D721Med (cell line): ENCODE measurements around the gene RALGAPA2.

Experiments used
- DNase-seq: peaks from one replicate; pipeline ENCODE4 v3.0.0; 2011; ENCODE audit warnings: low spot score; ENCODE audit not compliant: insufficient read length
- FAIRE-seq: peaks from 2 replicates; lab custom pipeline; 2011; peaks lifted over from hg19 to GRCh38; lab: Jason Lieb, UNC
- CTCF ChIP-seq: IDR thresholded peaks from 2 replicates; pipeline ENCODE4 v1.5.1; 2012; ENCODE audit warnings: mild to moderate bottlenecking, control low read depth; ENCODE audit not compliant: insufficient read depth; ENCODE audit errors: missing control alignments

RALGAPA2 gene

DNA sequence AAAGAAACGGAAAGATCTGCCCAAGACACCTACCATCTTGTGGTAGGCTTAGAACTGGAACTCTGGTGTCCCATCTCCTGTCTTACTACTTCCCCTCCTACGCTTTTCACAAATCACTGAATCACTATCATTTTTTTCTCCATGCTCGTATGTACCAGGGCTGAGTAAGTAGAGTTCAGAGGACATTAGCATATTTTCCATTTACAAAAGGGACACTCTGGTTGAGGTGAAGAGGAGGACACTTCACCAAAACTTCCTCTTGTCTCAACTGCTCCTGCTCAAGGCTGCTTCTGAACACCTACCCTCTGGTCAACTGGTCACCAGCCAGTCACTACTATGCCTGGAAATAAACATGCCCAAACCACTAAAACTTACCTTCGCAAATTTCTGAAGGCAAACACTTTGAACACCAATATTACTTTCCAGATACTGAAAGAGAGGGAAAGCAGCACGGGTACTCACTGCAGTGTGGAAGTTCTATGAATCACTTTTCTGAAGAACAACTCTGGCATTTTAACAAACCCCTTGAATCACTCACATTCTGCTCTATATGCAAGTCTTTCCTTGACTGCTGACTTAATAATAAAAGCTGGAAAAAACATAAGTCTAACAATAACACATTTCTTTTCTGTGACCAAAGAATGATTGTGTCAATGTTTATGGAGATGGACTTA is 221.2 kb downstream of the RALGAPA2 start:
- no peak for FAIRE-seq
- no peak for DNase-seq
- TF ChIP-seq CTCF: no peak

GRCh38 chr20:20490673-20491072 is 221.8 kb downstream of the RALGAPA2 start:
- FAIRE-seq (no peak), DNase-seq (no peak)
- no peak for TF ChIP-seq CTCF

DNA sequence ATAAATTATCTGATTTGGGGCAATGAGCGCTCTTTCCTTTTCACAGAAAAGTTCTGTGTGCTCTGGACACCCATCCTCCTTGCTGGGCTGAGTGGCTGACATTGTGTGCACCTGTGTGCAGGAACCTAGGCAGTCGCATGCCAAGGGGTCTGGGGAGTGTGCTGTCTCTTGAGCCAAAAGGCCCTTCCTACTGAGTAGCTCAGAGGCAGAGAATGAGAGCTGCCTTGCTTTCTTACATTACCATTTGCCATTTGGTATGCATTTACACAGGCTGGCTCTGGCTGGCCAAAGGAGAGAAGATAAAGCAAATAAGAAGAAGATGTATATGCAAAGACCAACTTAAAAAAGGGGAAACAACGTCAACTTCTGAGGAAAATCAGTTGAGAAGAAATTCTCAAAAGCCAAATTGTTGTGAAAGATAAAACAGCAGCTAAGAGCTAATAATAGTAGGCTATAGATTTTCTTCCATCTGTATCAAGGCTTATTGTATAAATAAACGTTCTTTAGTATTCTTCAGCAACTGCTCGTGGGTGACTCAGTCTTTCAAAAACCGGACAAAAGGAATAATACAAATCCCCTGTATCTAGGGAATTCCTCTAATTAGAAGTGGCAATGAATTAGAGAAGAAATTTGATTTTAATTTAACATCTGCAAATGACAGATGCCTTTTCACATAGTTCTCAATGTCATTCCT is 222.6 kb downstream of the RALGAPA2 start:
- FAIRE-seq (no peak), DNase-seq (no peak)
- no peak for TF ChIP-seq CTCF

DNA sequence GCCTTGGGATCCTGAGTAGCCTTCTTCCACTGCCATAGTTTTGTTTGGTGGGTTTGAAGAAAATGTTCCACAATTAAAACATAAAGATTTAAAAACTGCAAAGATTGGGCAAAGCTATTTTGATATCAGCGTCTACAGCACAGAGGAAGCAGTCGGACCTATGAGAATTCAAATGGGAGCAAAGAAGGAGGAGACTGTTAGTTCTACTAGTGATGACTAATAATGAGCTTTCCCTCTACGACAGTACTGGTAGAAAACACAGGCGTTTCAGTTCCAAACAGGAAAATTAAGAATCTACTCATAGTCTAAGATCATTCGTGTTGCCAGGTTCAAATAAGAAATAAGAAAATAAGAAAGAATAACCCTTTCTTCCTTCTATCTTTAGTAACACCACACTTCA is 223.4 kb downstream of the RALGAPA2 start:
- TF ChIP-seq CTCF: no peak
- no peak for FAIRE-seq

DNA sequence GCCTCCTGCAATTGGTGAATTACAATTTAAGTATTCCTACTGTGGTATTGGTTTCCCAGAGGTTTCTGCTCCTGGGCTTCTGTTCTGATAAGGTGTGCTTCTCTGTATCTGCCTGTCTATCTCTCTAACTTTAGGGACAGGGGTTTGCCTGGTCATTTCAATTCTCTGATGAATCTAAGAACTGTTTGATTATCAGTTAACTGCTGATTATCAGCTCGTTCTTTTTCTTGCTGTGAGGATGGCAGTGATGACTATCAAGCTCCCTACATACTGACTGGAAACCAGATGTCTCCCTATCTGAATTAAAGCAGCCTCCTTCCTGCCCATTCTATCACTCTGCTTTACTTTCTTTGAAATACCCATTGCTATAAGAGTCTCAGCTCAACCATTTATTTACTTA is 224.1 kb downstream of the RALGAPA2 start:
- FAIRE-seq: no peak
- no peak for DNase-seq
- TF ChIP-seq CTCF: no peak

More for the DNA sequence above, 223.4 kb downstream of the RALGAPA2 start:
- DNase-seq: no peak

- TF ChIP-seq CTCF: no peak
- DNase-seq (no peak), FAIRE-seq (no peak)
Measured at GRCh38 chr20:20487811-20488210, 224.6 kb downstream of the RALGAPA2 start.

DNA sequence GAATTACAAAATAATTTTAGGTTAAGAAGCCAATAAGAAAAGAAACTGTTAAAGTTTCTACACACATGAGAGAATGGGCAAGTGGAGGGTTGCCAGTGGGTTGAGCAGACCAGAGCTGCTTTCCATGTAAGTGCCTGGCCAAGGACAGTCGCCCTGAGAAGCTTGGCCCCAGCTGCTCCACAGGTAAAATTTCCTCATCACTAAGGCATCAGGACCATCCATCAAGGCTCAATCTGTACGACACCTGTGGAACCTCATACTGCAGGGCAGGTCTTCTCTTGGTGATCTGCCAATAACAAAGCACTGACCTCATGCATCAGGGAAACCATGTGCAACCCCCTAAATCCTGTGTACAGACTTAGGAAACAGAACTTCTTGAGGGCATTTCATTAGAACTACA is 229.1 kb downstream of the RALGAPA2 start:
- TF ChIP-seq CTCF: no peak
- DNase-seq (no peak), FAIRE-seq (no peak)
